A549 (cell line): ENCODE data around the gene KLRD1.

Experiments used
- BCL3 ChIP-seq: fragments of >200 bp; sonication (Bioruptor Twin); formaldehyde crosslinking; IDR thresholded peaks from 3 replicates; pipeline ENCODE4 v1.6.1; 2016
- BHLHE40 ChIP-seq: IDR thresholded peaks from 2 replicates; pipeline ENCODE4 v1.6.1; 2012; ENCODE audit warnings: low read depth, low read length, inconsistent platforms
- CHD2 ChIP-seq: fragments of 150-350 bp; IDR thresholded peaks from 2 replicates; pipeline ENCODE4 v1.6.1; 2014; ENCODE audit warnings: low read length; ENCODE audit not compliant: partially characterized antibody
- CTCF ChIP-seq: fragments of >200 bp; sonication (Bioruptor Twin); formaldehyde crosslinking; IDR thresholded peaks from 3 replicates; pipeline ENCODE4 v1.5.1; 2016
- HDAC2 ChIP-seq: fragments of 200-600 bp; sonication (generic); IDR thresholded peaks from 2 replicates; pipeline ENCODE4 v1.6.1; 2016
- JUN ChIP-seq, 2 experiments: fragments of >200 bp; sonication (Bioruptor Twin); formaldehyde crosslinking; IDR thresholded peaks; 2 replicates in 1 of 2; 3 replicates in 1 of 2; pipeline ENCODE4 v1.6.1; 2016 to 2017
- PBX3 ChIP-seq: IDR thresholded peaks from 2 replicates; pipeline ENCODE4 v1.6.1; 2012
- POLR2A ChIP-seq: IDR thresholded peaks from 2 replicates; pipeline ENCODE4 v1.6.1; 2012; ENCODE audit warnings: mild to moderate bottlenecking, low read length
- SMC3 ChIP-seq: fragments of >200 bp; sonication (Bioruptor Twin); formaldehyde crosslinking; IDR thresholded peaks from 3 replicates; pipeline ENCODE4 v1.6.1; 2018; ENCODE audit warnings: inconsistent platforms
- SREBF2 ChIP-seq: fragments of 450-650 bp; IDR thresholded peaks from 2 replicates; pipeline ENCODE4 v1.6.1; 2014; ENCODE audit warnings: mild to moderate bottlenecking, moderate library complexity
- TF ChIP-seq, protein P1 (sequence below): IDR thresholded peaks from 2 replicates; pipeline ENCODE4 v1.6.1; 2012

DNA sequence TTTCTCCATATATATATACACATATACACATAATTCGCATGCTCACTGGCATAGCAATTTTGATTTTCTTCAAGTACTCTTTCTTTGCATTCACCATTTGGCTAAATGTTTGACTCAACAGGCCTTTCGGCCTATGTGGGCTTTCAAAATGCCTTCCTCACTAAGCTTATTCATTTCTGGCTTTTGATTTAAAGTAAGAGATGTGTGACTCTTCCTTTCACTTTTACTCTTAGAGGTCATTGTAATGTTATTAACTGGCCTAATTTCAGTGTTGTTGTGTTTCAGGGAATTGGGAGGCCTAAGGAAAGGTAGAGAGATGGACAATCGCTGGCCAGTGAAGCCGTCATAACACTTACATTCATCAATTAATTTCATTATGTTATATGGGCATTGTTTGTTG, 14.5 kb upstream of the KLRD1 start:
- no peak for TF ChIP-seq CTCF
- TF ChIP-seq JUN (IDR thresholded peaks at IDR 0.05), result no peak
- no peak for TF ChIP-seq HDAC2
- TF ChIP-seq, protein P1, sequence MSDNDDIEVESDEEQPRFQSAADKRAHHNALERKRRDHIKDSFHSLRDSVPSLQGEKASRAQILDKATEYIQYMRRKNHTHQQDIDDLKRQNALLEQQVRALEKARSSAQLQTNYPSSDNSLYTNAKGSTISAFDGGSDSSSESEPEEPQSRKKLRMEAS, result no peak
- TF ChIP-seq BCL3, result no peak
- TF ChIP-seq SMC3, result no peak
- TF ChIP-seq SREBF2, result no peak
- TF ChIP-seq POLR2A, result no peak
- TF ChIP-seq BHLHE40, result no peak
- TF ChIP-seq CHD2, result no peak
- no peak for TF ChIP-seq PBX3
